Measurements from ENCODE around the gene FSTL4.
"Not testable (repeated sequence)": the region's sequence is repeated elsewhere in the genome, so short reads cannot be mapped to it uniquely, and the experiment has no call there.

Gene FSTL4

GRCh38 chr5:133459474-133460160 lies 152.7 kb downstream of the FSTL4 start:
- DNase-seq (ENCODE audit: low read depth in 1 of 2, low spot score in 1 of 2), result no peak

- DNase-seq (ENCODE audit: low read depth in 1 of 2, low spot score in 1 of 2), result no peak
Observed at GRCh38 chr5:133458435-133458834, 153.9 kb downstream of the FSTL4 start.

- no peak for DNase-seq (ENCODE audit: low read depth in 1 of 2, low spot score in 1 of 2)
Observed at GRCh38 chr5:133457439-133458355, 154.6 kb downstream of the FSTL4 start.

GRCh38 chr5:133456933-133457402 lies 155.4 kb downstream of the FSTL4 start:
- no peak for DNase-seq (ENCODE audit: low read depth in 1 of 2, low spot score in 1 of 2)

GRCh38 chr5:133455676-133456075 lies 156.7 kb downstream of the FSTL4 start:
- no peak for DNase-seq (ENCODE audit: low read depth in 1 of 2, low spot score in 1 of 2)

GRCh38 chr5:133454442-133454841 lies 157.9 kb downstream of the FSTL4 start:
- no peak for DNase-seq (ENCODE audit: low read depth in 1 of 2, low spot score in 1 of 2)

GRCh38 chr5:133453831-133454230 lies 158.5 kb downstream of the FSTL4 start:
- DNase-seq (ENCODE audit: low read depth in 1 of 2, low spot score in 1 of 2), result no peak

GRCh38 chr5:133453084-133453780 lies 159.1 kb downstream of the FSTL4 start:
- DNase-seq (ENCODE audit: low read depth in 1 of 2, low spot score in 1 of 2), result no peak

GRCh38 chr5:133451926-133452325 lies 160.4 kb downstream of the FSTL4 start:
- no peak for DNase-seq (ENCODE audit: low read depth in 1 of 2, low spot score in 1 of 2)

GRCh38 chr5:133450286-133450685 lies 162.1 kb downstream of the FSTL4 start:
- DNase-seq (ENCODE audit: low read depth in 1 of 2, low spot score in 1 of 2), result no peak

GRCh38 chr5:133449181-133449580 lies 163.2 kb downstream of the FSTL4 start:
- DNase-seq (ENCODE audit: low read depth in 1 of 2, low spot score in 1 of 2), result no peak

- DNase-seq (ENCODE audit: low read depth in 1 of 2, low spot score in 1 of 2), result no peak
Observed at GRCh38 chr5:133446440-133446839, 165.9 kb downstream of the FSTL4 start.

GRCh38 chr5:133445744-133446143 lies 166.6 kb downstream of the FSTL4 start:
- no peak for DNase-seq (ENCODE audit: low read depth in 1 of 2, low spot score in 1 of 2)

GRCh38 chr5:133445204-133445603 lies 167.1 kb downstream of the FSTL4 start:
- not testable (repeated sequence) for DNase-seq (ENCODE audit: low read depth in 1 of 2, low spot score in 1 of 2)

GRCh38 chr5:133444711-133445110 lies 167.6 kb downstream of the FSTL4 start:
- no peak for DNase-seq (ENCODE audit: low read depth in 1 of 2, low spot score in 1 of 2)

GRCh38 chr5:133441166-133441815 lies 171.1 kb downstream of the FSTL4 start:
- no peak for DNase-seq (ENCODE audit: low read depth in 1 of 2, low spot score in 1 of 2)

- no peak for DNase-seq (ENCODE audit: low read depth in 1 of 2, low spot score in 1 of 2)
Observed at GRCh38 chr5:133440467-133441115, 171.8 kb downstream of the FSTL4 start.

GRCh38 chr5:133439859-133440258 lies 172.5 kb downstream of the FSTL4 start:
- no peak for DNase-seq (ENCODE audit: low read depth in 1 of 2, low spot score in 1 of 2)

GRCh38 chr5:133438487-133438886 lies 173.9 kb downstream of the FSTL4 start:
- DNase-seq (ENCODE audit: low read depth in 1 of 2, low spot score in 1 of 2), result no peak

GRCh38 chr5:133434336-133434735 lies 178.0 kb downstream of the FSTL4 start:
- DNase-seq (ENCODE audit: low read depth in 1 of 2, low spot score in 1 of 2), result no peak

GRCh38 chr5:133433641-133434040 lies 178.7 kb downstream of the FSTL4 start:
- no peak for DNase-seq (ENCODE audit: low read depth in 1 of 2, low spot score in 1 of 2)
